ENCODE data around the gene KANSL3. TPM values are rescaled to one million over a fixed set of nuclear protein-coding genes. Genes with fewer than 3 reads are reported as not detected.
"Not testable (repeated sequence)": the region's sequence is repeated elsewhere in the genome, so short reads cannot be mapped to it uniquely, and the experiment has no call there.

Gene KANSL3
- total and polyA plus RNA-seq, 2 experiments from 2014 or later: 8.9 to 31.4 TPM

GRCh38 chr2:96655526-96655925 lies 17.4 kb upstream of the KANSL3 start (continued):
- no peak for TF ChIP-seq JUNB (IDR thresholded peaks at IDR 0.05; ENCODE audit: unreplicated experiment)
- TF ChIP-seq ZNF114 (CRISPR knock-in tag; IDR thresholded peaks at IDR 0.05): no peak
- no peak for TF ChIP-seq REST (IDR thresholded peaks at IDR 0.05; ENCODE audit: unreplicated experiment)
- TF ChIP-seq STAT1 (IDR thresholded peaks at IDR 0.05; ENCODE audit: unreplicated experiment): no peak
- TF ChIP-seq CREB1 (CRISPR knock-in tag; IDR thresholded peaks at IDR 0.05; ENCODE audit: low read depth): no peak
- TF ChIP-seq ZNF331 (CRISPR knock-in tag; IDR thresholded peaks at IDR 0.05; ENCODE audit: low read depth): no peak
- no peak for TF ChIP-seq ETS1 (IDR thresholded peaks at IDR 0.05)

- H3K27me3 Mint-ChIP-seq (ENCODE audit: insufficient read depth, low read depth, poor library complexity); H3K4me2 ChIP-seq; H3K36me3 ChIP-seq (ENCODE audit: insufficient read depth); H3K4me3 Mint-ChIP-seq; H3F3A ChIP-seq (replicated peaks; ENCODE audit: low read depth); H3K4me1 Mint-ChIP-seq; DNase-seq (ENCODE audit: low spot score); H3K4me1 ChIP-seq (ENCODE audit: insufficient read depth); H3K27me3 ChIP-seq (ENCODE audit: insufficient read depth); H3K27ac Mint-ChIP-seq; H3K27ac ChIP-seq (ENCODE audit: low read depth); H3K4me3 ChIP-seq; H3K9me2 ChIP-seq (ENCODE audit: insufficient read depth); H3K79me2 ChIP-seq (replicated peaks; ENCODE audit: insufficient read depth); ATAC-seq; H3K9me3 Mint-ChIP-seq; H4K20me1 ChIP-seq (replicated peaks; ENCODE audit: insufficient read depth); H2AFZ ChIP-seq: not testable (repeated sequence)
- H3K36me3 Mint-ChIP-seq (ENCODE audit: low read depth): peaks cover 18% of the 10 kb centered on the region
Measured at GRCh38 chr2:96654791-96655190, 16.7 kb upstream of the KANSL3 start.

- TF ChIP-seq CTCF (conservative IDR thresholded peaks at IDR 0.05; ENCODE audit: low read depth in 2 of 2): no peak
- Histone ChIP-seq H3K79me2 (replicated peaks; ENCODE audit: insufficient read depth) (no peaks in the 10 kb centered on the region), H3K27me3 (ENCODE audit: insufficient read depth) (no peaks in the 10 kb centered on the region), H3K4me1 (ENCODE audit: insufficient read depth) (no peaks in the 10 kb centered on the region; the same call in 1 of the 2 replicates), H3F3A (replicated peaks; ENCODE audit: low read depth) (no peaks in the 10 kb centered on the region), H4K20me1 (replicated peaks; ENCODE audit: insufficient read depth) (no peaks in the 10 kb centered on the region), H2AFZ (no peak overlapping the region), H3K36me3 (ENCODE audit: insufficient read depth) (no peaks in the 10 kb centered on the region), H3K27ac (ENCODE audit: low read depth) (no peak overlapping the region), H3K9me2 (ENCODE audit: insufficient read depth) (no peaks in the 10 kb centered on the region; the same call in 1 of the 2 replicates), H3K4me2 (no peak overlapping the region), H3K4me3 (no peak overlapping the region)
- Mint-ChIP-seq H3K36me3 (ENCODE audit: low read depth) (peaks cover 18% of the 10 kb centered on the region), H3K27ac (no peak overlapping the region), H3K4me3 (no peak overlapping the region), H3K9me3 (no peaks in the 10 kb centered on the region), H3K4me1 (no peaks in the 10 kb centered on the region; the same call in 2 of the 3 replicates), H3K27me3 (ENCODE audit: insufficient read depth, low read depth, poor library complexity) (peaks cover 4% of the 10 kb centered on the region)
- no peak for ATAC-seq
- no peak for DNase-seq (ENCODE audit: low spot score)
Measured at GRCh38 chr2:96651793-96652192, 13.7 kb upstream of the KANSL3 start.
